Measurements from ENCODE around the gene ADAMTS18.

The ADAMTS18 gene

GRCh38 chr16:77328768-77329167 is 106.1 kb downstream of the ADAMTS18 start:
- no peak overlapping the region for H3K4me3 ChIP-seq (ENCODE audit: control insufficient read depth, low read depth, low read length)
- TF ChIP-seq CTCF (IDR thresholded peaks at IDR 0.05; ENCODE audit: control insufficient read depth, insufficient read depth, low read depth, low read length, missing control alignments): no peak

GRCh38 chr16:77328274-77328673 is 106.6 kb downstream of the ADAMTS18 start:
- no peak for DNase-seq (ENCODE audit: low read depth)
- H3K4me3 ChIP-seq (ENCODE audit: control insufficient read depth, low read depth, low read length): no peak overlapping the region
- TF ChIP-seq CTCF (IDR thresholded peaks at IDR 0.05; ENCODE audit: control insufficient read depth, insufficient read depth, low read depth, low read length, missing control alignments): no peak

More at GRCh38 chr16:77328768-77329167, 106.1 kb downstream of the ADAMTS18 start:
- no peak for DNase-seq (ENCODE audit: low read depth)

GRCh38 chr16:77327717-77328116 is 107.1 kb downstream of the ADAMTS18 start:
- no peak overlapping the region for H3K4me3 ChIP-seq (ENCODE audit: control insufficient read depth, low read depth, low read length)
- no peak for TF ChIP-seq CTCF (IDR thresholded peaks at IDR 0.05; ENCODE audit: control insufficient read depth, insufficient read depth, low read depth, low read length, missing control alignments)
- DNase-seq (ENCODE audit: low read depth): no peak

- no peak for DNase-seq (ENCODE audit: low read depth)
- H3K4me3 ChIP-seq (ENCODE audit: control insufficient read depth, low read depth, low read length): no peak overlapping the region
- no peak for TF ChIP-seq CTCF (IDR thresholded peaks at IDR 0.05; ENCODE audit: control insufficient read depth, insufficient read depth, low read depth, low read length, missing control alignments)
Measured at GRCh38 chr16:77324729-77325128, 110.1 kb downstream of the ADAMTS18 start.

- no peak for DNase-seq (ENCODE audit: low read depth)
- no peak for TF ChIP-seq CTCF (IDR thresholded peaks at IDR 0.05; ENCODE audit: control insufficient read depth, insufficient read depth, low read depth, low read length, missing control alignments)
- no peak overlapping the region for H3K4me3 ChIP-seq (ENCODE audit: control insufficient read depth, low read depth, low read length)
Measured at GRCh38 chr16:77323695-77324094, 111.1 kb downstream of the ADAMTS18 start.

GRCh38 chr16:77322757-77323156 is 112.1 kb downstream of the ADAMTS18 start:
- DNase-seq (ENCODE audit: low read depth): no peak
- no peak overlapping the region for H3K4me3 ChIP-seq (ENCODE audit: control insufficient read depth, low read depth, low read length)
- TF ChIP-seq CTCF (IDR thresholded peaks at IDR 0.05; ENCODE audit: control insufficient read depth, insufficient read depth, low read depth, low read length, missing control alignments): no peak

GRCh38 chr16:77317059-77317458 is 117.8 kb downstream of the ADAMTS18 start:
- H3K4me3 ChIP-seq (ENCODE audit: control insufficient read depth, low read depth, low read length): no peak overlapping the region
- no peak for TF ChIP-seq CTCF (IDR thresholded peaks at IDR 0.05; ENCODE audit: control insufficient read depth, insufficient read depth, low read depth, low read length, missing control alignments)
- no peak for DNase-seq (ENCODE audit: low read depth)

Data from AG09309 (cell line).